GM12892 (cell line): Measurements from ENCODE around the gene IQCK.

Experiments
- POLR2A ChIP-seq: IDR thresholded peaks from 2 replicates; pipeline ENCODE4 v1.6.1; 2011; ENCODE audit warnings: low read depth, low read length, control low read depth
- POLR2AphosphoS5 ChIP-seq: IDR thresholded peaks from 2 replicates; pipeline ENCODE4 v1.6.1; 2011; ENCODE audit warnings: low read depth, low read length, control low read depth
- TAF1 ChIP-seq: IDR thresholded peaks from 2 replicates; pipeline ENCODE4 v1.6.1; 2011; ENCODE audit warnings: low read depth, mild to moderate bottlenecking, control low read depth, low read length, borderline replicate concordance

DNA sequence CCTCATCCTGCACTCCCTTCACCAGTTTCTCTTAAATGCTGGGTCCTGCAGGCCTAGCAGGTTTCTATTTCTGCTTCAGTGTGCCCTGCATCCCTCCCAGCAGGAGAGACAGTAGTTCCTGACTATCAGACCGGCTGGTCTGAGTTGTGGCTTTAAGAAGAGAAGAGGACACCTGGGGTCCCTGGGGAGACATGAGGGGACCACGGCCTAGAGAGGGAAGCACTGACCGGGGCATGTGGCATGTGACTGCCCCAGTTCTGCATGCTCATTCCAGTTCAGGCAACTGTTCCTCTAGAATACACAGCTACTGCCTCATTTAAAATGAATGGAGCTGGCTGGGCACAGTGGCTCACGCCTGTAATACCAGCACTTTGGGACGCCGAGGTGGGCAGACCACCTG, 105.3 kb downstream of the IQCK start:
- TF ChIP-seq POLR2A (no peak), POLR2AphosphoS5 (no peak), TAF1 (no peak)
